ENCODE data around the gene ZNF566. TPM values are rescaled to one million over a fixed set of nuclear protein-coding genes. Genes with fewer than 3 reads are reported as not detected.
A peak's percentile ranks its signal among the peaks of the same experiment; 100 is the strongest.

ZNF566 gene
- total RNA-seq, 1 experiment from 2014 or later = 12.0 TPM

GRCh38 chr19:36488118-36488845 lies 1.1 kb downstream of the ZNF566 start:
- intact Hi-C loops (cut with micrococcal nuclease; ENCODE audit: unreplicated experiment) = no loop called here
- Mint-ChIP-seq H3K36me3 (ENCODE audit: insufficient read depth, unreplicated experiment) (peaks cover 48% of the 10 kb centered on the region), H3K4me3 (ENCODE audit: low read depth, unreplicated experiment) (peak overlapping the region; percentile 98), H3K27ac (ENCODE audit: unreplicated experiment) (peak overlapping the region; percentile 96), H3K27me3 (ENCODE audit: unreplicated experiment) (no peaks in the 10 kb centered on the region), H3K4me1 (ENCODE audit: low read depth, unreplicated experiment) (peaks cover 15% of the 10 kb centered on the region), H3K9me3 (ENCODE audit: low read depth, unreplicated experiment) (peaks cover 15% of the 10 kb centered on the region)
- no peak for TF ChIP-seq CTCF (IDR thresholded peaks at IDR 0.05; ENCODE audit: unreplicated experiment)
- DNase-seq = no peak
- TSS peak; percentile 45 for BruUV-seq (replicated peaks)
- CTCF ChIA-PET = interaction anchor here (0.8 kb wide), 1 partner anchor 13 kb away, joined by 6 read pairs; no protein-coding TSS in a partner anchor

GRCh38 chr19:36483653-36484052 lies 5.7 kb downstream of the ZNF566 start:
- intact Hi-C loops (cut with micrococcal nuclease; ENCODE audit: unreplicated experiment) = no loop called here
- Mint-ChIP-seq H3K36me3 (ENCODE audit: insufficient read depth, unreplicated experiment) (peaks cover 17% of the 10 kb centered on the region), H3K4me1 (ENCODE audit: low read depth, unreplicated experiment) (peaks cover 6% of the 10 kb centered on the region), H3K4me3 (ENCODE audit: low read depth, unreplicated experiment) (no peak overlapping the region), H3K27me3 (ENCODE audit: unreplicated experiment) (no peaks in the 10 kb centered on the region), H3K9me3 (ENCODE audit: low read depth, unreplicated experiment) (peaks cover 15% of the 10 kb centered on the region), H3K27ac (ENCODE audit: unreplicated experiment) (no peak overlapping the region)
- CTCF ChIA-PET = no interaction called here
- TF ChIP-seq CTCF (IDR thresholded peaks at IDR 0.05; ENCODE audit: unreplicated experiment) = no peak
- no peak for DNase-seq
- BruUV-seq (replicated peaks) = no TSS peak

GRCh38 chr19:36482876-36483275 lies 6.5 kb downstream of the ZNF566 start:
- H3K4me3 Mint-ChIP-seq (ENCODE audit: low read depth, unreplicated experiment) = no peak overlapping the region
- H3K4me1 Mint-ChIP-seq (ENCODE audit: low read depth, unreplicated experiment) = no peaks in the 10 kb centered on the region
- peaks cover 18% of the 10 kb centered on the region for H3K9me3 Mint-ChIP-seq (ENCODE audit: low read depth, unreplicated experiment)
- BruUV-seq (replicated peaks) = no TSS peak
- intact Hi-C loops (cut with micrococcal nuclease; ENCODE audit: unreplicated experiment) = no loop called here
- no peak for DNase-seq
- peaks cover 12% of the 10 kb centered on the region for H3K36me3 Mint-ChIP-seq (ENCODE audit: insufficient read depth, unreplicated experiment)
- CTCF ChIA-PET = no interaction called here
- no peaks in the 10 kb centered on the region for H3K27me3 Mint-ChIP-seq (ENCODE audit: unreplicated experiment)
- TF ChIP-seq CTCF (IDR thresholded peaks at IDR 0.05; ENCODE audit: unreplicated experiment) = no peak
- no peak overlapping the region for H3K27ac Mint-ChIP-seq (ENCODE audit: unreplicated experiment)

GRCh38 chr19:36460046-36460445 lies 29.3 kb downstream of the ZNF566 start:
- H3K9me3 Mint-ChIP-seq (ENCODE audit: low read depth, unreplicated experiment) = peaks cover 21% of the 10 kb centered on the region
- intact Hi-C loops (cut with micrococcal nuclease; ENCODE audit: unreplicated experiment) = no loop called here
- no peak overlapping the region for H3K4me3 Mint-ChIP-seq (ENCODE audit: low read depth, unreplicated experiment)
- DNase-seq = no peak
- CTCF ChIA-PET = no interaction called here
- peaks cover 6% of the 10 kb centered on the region for H3K36me3 Mint-ChIP-seq (ENCODE audit: insufficient read depth, unreplicated experiment)
- H3K27ac Mint-ChIP-seq (ENCODE audit: unreplicated experiment) = no peak overlapping the region
- H3K27me3 Mint-ChIP-seq (ENCODE audit: unreplicated experiment) = no peaks in the 10 kb centered on the region
- no TSS peak for BruUV-seq (replicated peaks)
- no peaks in the 10 kb centered on the region for H3K4me1 Mint-ChIP-seq (ENCODE audit: low read depth, unreplicated experiment)
- no peak for TF ChIP-seq CTCF (IDR thresholded peaks at IDR 0.05; ENCODE audit: unreplicated experiment)

All from Calu3 (cell line).